SK-N-SH treated with all-trans-retinoic acid at 6 μM for 48 hours (cell line): Measurements from ENCODE around the gene PAQR5.

Experiments
- ATAC-seq: fragments of 200-7000 bp; cut with Tn5 transposase; 3 replicates; pipeline ENCODE4 v1.9.1; 2020; ENCODE audit warnings: mild to moderate bottlenecking, moderate library complexity
- BACH2 ChIP-seq: fragments of 250-450 bp; sonication (Bioruptor Pico); IDR thresholded peaks from 2 replicates; pipeline ENCODE4 v1.9.0; 2021; ENCODE audit warnings: mild to moderate bottlenecking, borderline replicate concordance
- CREB5 ChIP-seq: fragments of 250-450 bp; sonication (Bioruptor Pico); IDR thresholded peaks from 2 replicates; pipeline ENCODE4 v1.5.1; 2020; ENCODE audit warnings: low read depth, mild to moderate bottlenecking, moderate library complexity
- CSDC2 ChIP-seq: fragments of 250-450 bp; sonication (Bioruptor Pico); IDR thresholded peaks from 2 replicates; pipeline ENCODE4 v1.5.0; 2020; ENCODE audit warnings: mild to moderate bottlenecking, moderate library complexity
- CSRNP3 ChIP-seq: fragments of 250-450 bp; sonication (Bioruptor Pico); IDR thresholded peaks from 2 replicates; pipeline ENCODE4 v1.5.1; 2021; ENCODE audit warnings: mild to moderate bottlenecking, moderate library complexity
- ESRRG ChIP-seq: fragments of 250-450 bp; sonication (Bioruptor Pico); IDR thresholded peaks from 2 replicates; pipeline ENCODE4 v1.6.1; 2021; ENCODE audit warnings: mild to moderate bottlenecking
- GLIS3 ChIP-seq: fragments of 250-450 bp; sonication (Bioruptor Pico); IDR thresholded peaks from 2 replicates; pipeline ENCODE4 v1.5.0; 2020; ENCODE audit warnings: mild to moderate bottlenecking, moderate library complexity
- ISL1 ChIP-seq: fragments of 250-450 bp; sonication (Bioruptor Pico); IDR thresholded peaks from 2 replicates; pipeline ENCODE4 v2.1.2; 2022; ENCODE audit warnings: mild to moderate bottlenecking, moderate library complexity
- OSR1 ChIP-seq: fragments of 250-450 bp; sonication (Bioruptor Pico); IDR thresholded peaks from 2 replicates; pipeline ENCODE4 v1.8.0; 2022; ENCODE audit warnings: moderate library complexity, mild to moderate bottlenecking, inconsistent platforms
- PATZ1 ChIP-seq: fragments of 250-450 bp; sonication (Bioruptor Pico); IDR thresholded peaks from 2 replicates; pipeline ENCODE4 v1.8.0; 2020; ENCODE audit warnings: mild to moderate bottlenecking, moderate library complexity, borderline replicate concordance
- POU6F1 ChIP-seq: fragments of 250-450 bp; sonication (Bioruptor Pico); IDR thresholded peaks from 2 replicates; pipeline ENCODE4 v1.8.0; 2021; ENCODE audit warnings: low read depth, mild to moderate bottlenecking, moderate library complexity, borderline replicate concordance
- PPARA ChIP-seq: fragments of 250-450 bp; sonication (Bioruptor Pico); IDR thresholded peaks from 2 replicates; pipeline ENCODE4 v1.5.0; 2020; ENCODE audit warnings: mild to moderate bottlenecking, borderline replicate concordance
- RARB ChIP-seq: fragments of 250-450 bp; sonication (Bioruptor Pico); IDR thresholded peaks from 2 replicates; pipeline ENCODE4 v1.8.0; 2021; ENCODE audit warnings: mild to moderate bottlenecking, moderate library complexity
- TCF4 ChIP-seq: fragments of 250-450 bp; sonication (Bioruptor Pico); IDR thresholded peaks from 2 replicates; pipeline ENCODE4 v1.8.0; 2021; ENCODE audit warnings: mild to moderate bottlenecking, moderate library complexity, borderline replicate concordance
- TOX ChIP-seq: fragments of 250-450 bp; sonication (Bioruptor Pico); IDR thresholded peaks from 2 replicates; pipeline ENCODE4 v1.8.0; 2021; ENCODE audit warnings: mild to moderate bottlenecking, moderate library complexity, borderline replicate concordance
- TSHZ2 ChIP-seq: fragments of 250-450 bp; sonication (Bioruptor Pico); IDR thresholded peaks from 2 replicates; pipeline ENCODE4 v1.5.0; 2020; ENCODE audit warnings: mild to moderate bottlenecking, moderate library complexity
- ZFP30 ChIP-seq: fragments of 450-650 bp; formaldehyde crosslinking; IDR thresholded peaks from 2 replicates; pipeline ENCODE4 v1.5.0; 2022; ENCODE audit warnings: mild to moderate bottlenecking, moderate library complexity
- ZNF565 ChIP-seq: fragments of 450-650 bp; formaldehyde crosslinking; conservative IDR thresholded peaks from 2 replicates; pipeline ENCODE4 v1.5.0; 2020; ENCODE audit warnings: low read depth, mild to moderate bottlenecking, moderate library complexity
- ZNF70 ChIP-seq: fragments of 450-650 bp; formaldehyde crosslinking; IDR thresholded peaks from 2 replicates; pipeline ENCODE4 v1.5.0; 2020; ENCODE audit warnings: mild to moderate bottlenecking, moderate library complexity
- ZNF8 ChIP-seq: fragments of 450-650 bp; formaldehyde crosslinking; IDR thresholded peaks from 2 replicates; pipeline ENCODE4 v1.5.0; 2020; ENCODE audit warnings: mild to moderate bottlenecking, moderate library complexity

PAQR5 gene

GRCh38 chr15:69389426-69389825 is 90.7 kb downstream of the PAQR5 start:
- TF ChIP-seq PATZ1 (CRISPR knock-in tag) = no peak
- no peak for TF ChIP-seq CSRNP3 (CRISPR knock-in tag)
- TF ChIP-seq ISL1 (CRISPR knock-in tag) = no peak
- no peak for TF ChIP-seq ZNF565 (CRISPR knock-in tag)
- no peak for TF ChIP-seq GLIS3 (CRISPR knock-in tag)
- TF ChIP-seq TOX (CRISPR knock-in tag) = no peak
- no peak for TF ChIP-seq ZNF8
- TF ChIP-seq OSR1 = no peak
- no peak for TF ChIP-seq ZNF70
- no peak for TF ChIP-seq ESRRG (CRISPR knock-in tag)
- TF ChIP-seq TCF4 = no peak
- no peak for TF ChIP-seq PPARA (CRISPR knock-in tag)

GRCh38 chr15:69390575-69390974 is 91.9 kb downstream of the PAQR5 start:
- no peak for ATAC-seq
- TF ChIP-seq RARB (CRISPR knock-in tag) (no peak), ZNF70 (no peak), CSRNP3 (CRISPR knock-in tag) (no peak), CSDC2 (CRISPR knock-in tag) (no peak), TSHZ2 (CRISPR knock-in tag) (no peak), BACH2 (CRISPR knock-in tag) (no peak), POU6F1 (CRISPR knock-in tag) (no peak), TCF4 (no peak), PATZ1 (CRISPR knock-in tag) (no peak), PPARA (CRISPR knock-in tag) (no peak), ESRRG (CRISPR knock-in tag) (no peak), OSR1 (no peak), ISL1 (CRISPR knock-in tag) (no peak), CREB5 (CRISPR knock-in tag) (no peak), GLIS3 (CRISPR knock-in tag) (no peak), ZFP30 (no peak), ZNF565 (CRISPR knock-in tag) (no peak)

More at GRCh38 chr15:69389426-69389825, 90.7 kb downstream of the PAQR5 start:
- no peak for ATAC-seq
